ENCODE data around the gene STX1A. TPM values are rescaled to one million over a fixed set of nuclear protein-coding genes. Genes with fewer than 3 reads are reported as not detected.
"Not testable (repeated sequence)": the region's sequence is repeated elsewhere in the genome, so short reads cannot be mapped to it uniquely, and the experiment has no call there.

Gene STX1A
- total and polyA plus RNA-seq, 2 of the 8 experiments (the other 6 are each of a cell fraction or from before 2014, with no cell fraction given) = 13.5 to 17.5 TPM

DNA sequence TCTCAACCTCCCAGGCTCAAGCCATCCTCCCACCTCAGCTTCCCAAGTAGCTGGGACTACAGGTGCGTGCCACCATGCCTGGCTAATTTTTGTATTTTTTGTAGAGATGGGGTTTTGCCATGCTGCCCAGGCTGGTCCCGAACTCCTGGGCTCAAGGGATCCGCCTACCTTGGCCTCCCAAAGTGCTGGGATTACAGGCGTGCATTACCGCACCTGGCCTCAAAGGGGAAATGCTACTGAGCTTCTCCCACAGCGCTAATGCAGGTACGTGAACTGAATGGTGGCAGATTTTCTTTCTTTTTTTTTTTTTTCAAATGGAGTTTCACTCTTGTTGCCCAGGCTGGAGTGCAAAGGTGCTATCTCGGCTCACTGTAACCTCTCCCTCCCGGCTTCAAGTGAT is 43.4 kb downstream of the STX1A start:
- not testable (repeated sequence) for H3K79me1 ChIP-seq (ENCODE audit: low read depth, low read length); H4K8ac ChIP-seq (ENCODE audit: extremely low read depth, insufficient read depth, low read length); H4K20me1 ChIP-seq (replicated peaks in 1 of 2; ENCODE audit: control insufficient read depth in 1 of 2, insufficient read depth in 2 of 2, low read length in 2 of 2); FAIRE-seq; H3K4me2 ChIP-seq (ENCODE audit: insufficient read depth in 1 of 2, low read depth in 2 of 2, low read length in 2 of 2); H3K23ac ChIP-seq (ENCODE audit: insufficient read length); H2BK12ac ChIP-seq (ENCODE audit: low read depth, low read length); H3K4me3 ChIP-seq (ENCODE audit: extremely low read depth in 1 of 4, insufficient read depth in 2 of 4, low read depth in 3 of 4, low read length in 4 of 4); H4K91ac ChIP-seq (replicated peaks; ENCODE audit: insufficient read length, low read length); H2BK20ac ChIP-seq (ENCODE audit: low read length); H3K14ac ChIP-seq (ENCODE audit: insufficient read length); H3K36me3 ChIP-seq (ENCODE audit: control insufficient read depth in 2 of 4, insufficient read depth in 4 of 4, low read length in 3 of 4); H3K27me3 ChIP-seq (replicated peaks in 1 of 4; ENCODE audit: control insufficient read depth in 3 of 4, extremely low read depth in 1 of 4, insufficient read depth in 3 of 4, low read length in 3 of 4); H2BK5ac ChIP-seq (ENCODE audit: low read depth, low read length); H3K9ac ChIP-seq (replicated peaks in 1 of 4; ENCODE audit: extremely low read depth in 1 of 4, low read depth in 3 of 4, low read length in 3 of 4); H4K5ac ChIP-seq (ENCODE audit: insufficient read length, low read depth, low read length); H3K18ac ChIP-seq (ENCODE audit: extremely low read depth, low read length); H3K56ac ChIP-seq (replicated peaks; ENCODE audit: insufficient read length, low read depth, low read length); DNase-seq (ENCODE audit: low read depth in 1 of 2, low spot score in 2 of 2); H2AK5ac ChIP-seq (ENCODE audit: low read depth, low read length); H3K23me2 ChIP-seq (ENCODE audit: low read depth, low read length); H2BK15ac ChIP-seq (ENCODE audit: low read length); H3K4me1 ChIP-seq (replicated peaks in 1 of 4; ENCODE audit: control insufficient read depth in 3 of 4, insufficient read depth in 4 of 4, low read length in 3 of 4); H2AFZ ChIP-seq (ENCODE audit: low read length); H2BK120ac ChIP-seq (replicated peaks; ENCODE audit: low read depth, low read length); H3K4ac ChIP-seq (replicated peaks; ENCODE audit: insufficient read length, low read depth, low read length); H3K27ac ChIP-seq (ENCODE audit: low read depth, low read length); H3K9me3 ChIP-seq (ENCODE audit: insufficient read depth in 2 of 2, low read depth in 1 of 2, low read length in 1 of 2)
- CTCF ChIA-PET (ENCODE audit: partially characterized antibody) = interaction anchor here (0.8 to 9.1 kb wide), 10 partner anchors 8 to 76 kb away, joined by 3 to 72 read pairs (median 4); partner anchors contain the start of gene VPS37D
- POLR2A ChIA-PET (ENCODE audit: partially characterized antibody) = interaction anchor here (1.0 to 1.6 kb wide), 5 partner anchors 8 to 156 kb away, joined by 3 to 5 read pairs (median 3); no protein-coding TSS in a partner anchor
- 66% methylated on average over 9 of the region's 9 CpGs; no CpG with 5 or more reads in 1 of the 2 experiments for WGBS, 2 experiments (ENCODE audit: extremely low coverage in 1 of 2, insufficient coverage in 1 of 2, insufficient read length in 1 of 2, insufficient replicate concordance in 2 of 2, low coverage in 1 of 2, low lambda C conversion rate in 2 of 2, missing lambda C conversion rate in 1 of 2)
- TF ChIP-seq RAD21 (IDR thresholded peaks at IDR 0.05 in 1 of 2, conservative IDR thresholded peaks at IDR 0.05 in 1 of 2; ENCODE audit: low read depth in 2 of 2, low read length in 2 of 2) (peak; percentile 2 to 8; a peak in 2 of 4 replicates), CTCF (IDR thresholded peaks at IDR 0.05; ENCODE audit: control extremely low read depth in 1 of 3, insufficient read depth in 1 of 3, low read depth in 1 of 3, low read length in 3 of 3) (peak; percentile 8 to 40 (median 36); a peak in 3 of 4 replicates)
- H3K79me2 ChIP-seq (ENCODE audit: control insufficient read depth in 1 of 2, insufficient read depth in 2 of 2, low read length in 2 of 2) = peaks cover 4 to 19% of the 10 kb centered on the region in 2 experiments

Data from H1 (cell line).